Activated gamma-delta T cell treated with anti-CD3 and anti-CD28 coated beads, Interleukin-2, amount 50 U/mL, for 16 hours (primary cell): ENCODE data around the gene YAE1.

Source experiments
- DNase-seq: peaks from one replicate; pipeline ENCODE4 v3.0.0-alpha.2; 2020; ENCODE audit warnings: low read depth

Gene YAE1

DNA sequence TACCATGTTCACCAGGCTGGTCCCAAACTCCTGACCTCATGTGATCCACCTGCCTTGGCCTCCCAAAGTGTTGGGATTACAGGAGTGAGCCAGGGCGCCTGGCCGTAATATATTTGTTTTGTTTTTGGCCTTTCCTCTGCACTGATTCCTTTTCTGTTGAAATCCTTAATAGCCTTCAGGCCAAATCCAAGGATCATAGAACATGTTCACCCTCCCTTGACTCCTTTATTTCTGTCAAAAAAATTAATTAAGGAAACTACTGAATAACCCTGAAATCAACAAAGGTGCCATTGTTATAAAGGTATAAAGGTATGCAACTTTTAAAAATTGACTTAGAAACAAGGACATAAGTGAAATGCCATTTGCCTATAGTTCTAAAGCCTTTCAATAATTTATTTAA lies 41.7 kb downstream of the YAE1 start:
- DNase-seq, result no peak

DNA sequence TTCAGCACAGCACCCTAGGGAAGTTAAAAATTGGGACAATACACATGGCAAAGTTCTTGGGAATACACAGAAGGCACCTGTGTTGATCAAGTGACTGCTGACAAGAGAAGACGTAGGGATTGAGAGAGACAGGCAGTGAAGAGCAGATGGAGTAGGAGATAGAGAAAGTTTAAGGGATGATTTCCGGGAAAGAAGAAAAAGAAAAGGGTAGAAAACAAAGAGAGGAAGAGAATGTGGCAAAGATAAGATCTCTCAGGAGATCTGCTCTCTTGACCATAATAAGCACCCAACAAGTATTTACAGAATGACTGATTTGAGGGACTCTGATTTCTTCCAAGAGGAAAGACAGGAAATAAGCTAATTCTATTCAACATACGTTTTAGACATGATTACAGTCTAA lies 42.1 kb downstream of the YAE1 start:
- no peak for DNase-seq

DNA sequence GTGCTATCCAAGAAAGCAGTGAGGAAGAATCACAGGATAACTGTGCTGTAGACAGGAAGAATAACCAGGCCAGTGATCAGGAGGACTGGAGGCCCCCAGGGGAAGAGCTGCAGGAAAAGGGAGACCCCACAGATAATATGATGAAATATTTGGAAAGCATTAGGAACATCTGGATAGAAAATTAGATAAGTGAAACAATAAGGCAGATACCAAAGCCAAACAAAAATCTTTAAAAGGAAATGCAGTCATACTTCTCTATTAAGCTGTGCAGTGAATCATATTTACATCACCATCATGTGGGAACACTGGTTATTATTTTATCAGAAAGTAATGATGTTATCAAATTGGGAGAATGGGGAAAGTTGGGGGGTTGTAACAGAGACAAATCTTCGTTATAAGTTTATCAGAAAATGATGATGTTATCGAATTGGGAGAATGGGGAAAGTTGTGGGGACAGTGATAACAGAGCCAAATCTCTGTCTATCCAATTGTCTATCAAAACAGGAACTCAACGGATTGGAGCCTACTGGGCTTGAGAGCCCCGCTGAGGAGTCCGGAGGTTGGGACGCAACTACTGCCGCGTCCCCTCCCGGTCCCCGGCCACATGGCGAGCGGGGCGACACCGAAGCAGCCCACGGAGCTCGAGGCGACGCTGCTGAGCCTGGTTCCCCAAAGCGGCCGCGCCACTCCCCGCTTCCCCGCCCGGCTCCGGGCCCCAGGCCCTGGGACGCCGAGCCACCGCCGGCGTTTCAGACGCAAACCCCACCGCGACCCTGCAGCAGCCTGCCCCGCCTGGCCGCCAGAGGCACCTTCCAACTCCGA lies 43.1 kb downstream of the YAE1 start:
- no peak for DNase-seq

DNA sequence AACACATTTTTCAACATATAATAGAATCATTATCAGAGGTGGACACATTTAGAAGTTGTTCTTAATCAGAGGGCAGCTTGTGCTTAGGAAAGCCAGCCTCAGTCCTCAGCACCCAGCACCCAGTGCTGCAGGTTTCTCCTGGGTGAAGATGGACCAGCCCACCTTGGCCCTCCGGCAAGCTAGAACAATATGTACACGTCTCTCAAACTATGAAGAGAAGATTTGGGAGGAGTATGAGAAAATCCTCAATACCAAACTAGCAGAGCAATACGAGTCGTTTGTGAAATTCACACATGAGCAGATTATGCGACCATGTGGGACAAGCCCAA lies 43.7 kb downstream of the YAE1 start:
- DNase-seq, result no peak

DNA sequence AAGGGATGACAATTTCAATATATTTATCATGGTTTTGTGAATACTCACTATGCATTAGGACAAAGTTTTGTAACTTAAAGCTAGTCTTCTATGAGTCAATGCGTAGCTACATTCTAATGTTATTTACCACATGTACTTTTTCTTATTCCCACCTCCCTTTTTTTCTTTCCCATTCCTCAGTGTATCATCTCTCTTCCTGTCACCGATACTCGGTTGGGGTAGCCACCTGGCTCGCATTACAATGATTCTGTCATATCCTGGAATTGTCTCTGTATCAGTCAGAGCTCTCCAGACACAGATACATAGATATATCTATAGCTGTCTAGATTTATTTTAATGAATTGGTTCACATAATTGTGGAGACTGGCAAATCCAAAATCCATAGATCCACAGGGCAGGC lies 47.4 kb downstream of the YAE1 start:
- DNase-seq, result no peak

DNA sequence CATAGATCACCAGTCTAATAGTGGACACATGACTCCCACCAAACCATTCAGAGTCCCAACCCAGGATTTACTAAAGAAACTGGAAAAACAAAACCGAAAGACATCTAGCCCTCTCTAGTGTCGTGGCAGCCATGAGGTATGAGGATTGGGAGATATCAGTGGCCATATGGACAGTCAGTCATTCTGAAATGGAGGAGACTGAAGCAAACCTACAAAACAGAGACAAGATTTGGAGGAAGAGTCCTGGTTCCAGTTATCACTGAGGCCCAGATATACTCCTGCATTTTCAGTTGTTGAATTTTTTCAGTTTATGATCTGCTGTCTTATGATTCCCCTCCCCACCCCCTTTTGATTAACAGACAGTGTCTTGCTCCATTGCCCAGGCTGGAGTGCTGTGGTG lies 48.1 kb downstream of the YAE1 start:
- no peak for DNase-seq

DNA sequence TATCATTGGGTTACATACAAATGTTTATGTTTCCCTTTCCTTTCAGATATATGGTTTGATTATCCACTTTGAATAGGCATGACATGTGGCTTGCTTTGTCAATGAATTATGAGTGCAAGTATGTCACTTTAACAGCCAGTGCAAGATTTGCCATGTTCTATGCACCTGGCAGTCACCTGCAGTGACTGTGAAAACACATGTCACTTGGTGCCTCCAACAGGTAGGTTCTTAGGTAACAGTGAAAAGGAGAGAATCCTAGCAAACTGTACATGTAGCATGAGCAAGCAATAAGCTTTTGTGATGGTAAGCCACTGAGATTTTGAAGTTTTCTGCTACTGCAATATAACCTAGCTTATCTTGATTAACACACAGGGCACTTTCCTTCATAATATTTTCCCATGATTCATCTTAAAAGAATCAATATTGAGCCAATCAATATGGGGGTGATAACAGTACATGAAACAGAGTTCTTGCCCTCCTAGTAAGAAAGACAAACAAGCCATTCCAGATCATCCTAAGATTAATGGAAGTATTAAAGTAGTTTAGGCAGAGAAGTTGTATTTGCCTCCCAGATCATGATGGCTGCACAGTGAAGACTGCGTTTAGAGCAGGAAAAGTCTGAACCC lies 49.3 kb downstream of the YAE1 start:
- DNase-seq, result no peak

DNA sequence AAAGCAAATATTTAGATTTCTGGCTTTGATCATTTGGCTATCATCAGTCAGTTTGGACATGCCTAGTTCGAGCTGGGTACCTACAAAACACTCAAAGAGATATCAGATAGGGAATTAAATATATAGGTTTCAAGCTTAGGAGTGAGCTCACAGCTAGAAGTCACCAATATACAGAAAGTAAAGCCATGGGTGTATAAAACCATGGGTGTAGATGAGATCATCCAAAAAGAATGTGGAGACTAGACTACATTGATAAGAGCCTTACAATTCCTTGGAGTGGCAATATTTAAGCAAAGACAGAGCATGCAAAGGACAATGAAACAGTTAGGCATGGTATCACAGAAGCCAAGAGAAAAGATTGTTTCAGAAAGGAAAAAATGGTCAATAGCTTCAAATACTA lies 49.9 kb downstream of the YAE1 start:
- DNase-seq, result no peak

DNA sequence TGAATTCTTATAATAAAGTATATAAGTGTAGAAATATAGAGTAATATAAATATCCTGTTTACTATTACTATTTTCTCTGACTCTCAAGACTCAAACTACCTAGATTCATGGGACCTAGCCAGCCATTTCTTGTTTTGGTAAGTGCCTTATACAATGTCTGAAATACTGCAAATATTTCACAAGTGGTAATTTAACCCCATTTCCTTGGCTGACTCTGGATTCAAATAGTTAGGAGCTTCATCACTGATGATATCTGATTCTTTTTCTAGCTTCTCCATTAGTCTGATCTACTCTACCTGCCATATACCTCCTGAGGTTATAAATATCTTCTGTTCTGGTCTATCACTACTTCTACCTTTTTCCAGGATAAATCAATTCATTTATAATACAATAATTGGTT lies 50.8 kb downstream of the YAE1 start:
- DNase-seq, result no peak

DNA sequence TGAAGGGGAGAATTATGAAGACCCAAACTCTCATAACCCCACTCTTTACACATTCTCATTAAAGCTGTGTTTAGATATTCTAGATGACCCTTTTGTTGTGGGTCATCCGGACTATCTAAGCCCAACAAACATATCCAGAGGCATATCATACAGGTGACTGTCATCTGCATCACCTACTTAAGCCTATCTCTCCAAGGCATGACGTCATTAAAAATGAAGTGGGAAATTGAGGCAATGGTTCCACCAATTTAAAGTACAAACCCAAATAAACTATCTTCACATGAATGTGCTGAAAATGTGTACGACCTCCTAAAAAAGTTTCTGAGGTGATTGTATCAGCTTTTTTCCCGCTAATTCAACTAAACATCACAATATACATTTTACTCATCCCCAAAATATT lies 52.7 kb downstream of the YAE1 start:
- DNase-seq, result no peak

DNA sequence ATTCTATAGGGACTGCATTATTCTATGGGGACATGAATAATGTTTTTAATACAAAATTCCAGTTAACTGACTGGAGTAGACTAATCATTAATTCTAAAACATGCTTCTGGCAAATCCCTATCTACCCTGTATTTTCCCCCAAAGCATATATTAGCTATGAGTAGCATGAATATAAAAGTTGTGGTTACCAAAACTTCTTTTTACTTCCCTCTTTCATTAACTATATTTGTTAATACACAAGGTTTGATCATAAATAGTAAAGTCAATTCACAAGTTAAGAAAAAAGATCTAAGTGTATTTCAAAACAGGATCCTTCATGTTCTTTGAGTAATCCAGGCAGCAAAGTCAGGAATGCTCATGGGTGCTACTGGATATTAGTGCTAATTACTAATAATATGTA lies 54.3 kb downstream of the YAE1 start:
- DNase-seq, result no peak

DNA sequence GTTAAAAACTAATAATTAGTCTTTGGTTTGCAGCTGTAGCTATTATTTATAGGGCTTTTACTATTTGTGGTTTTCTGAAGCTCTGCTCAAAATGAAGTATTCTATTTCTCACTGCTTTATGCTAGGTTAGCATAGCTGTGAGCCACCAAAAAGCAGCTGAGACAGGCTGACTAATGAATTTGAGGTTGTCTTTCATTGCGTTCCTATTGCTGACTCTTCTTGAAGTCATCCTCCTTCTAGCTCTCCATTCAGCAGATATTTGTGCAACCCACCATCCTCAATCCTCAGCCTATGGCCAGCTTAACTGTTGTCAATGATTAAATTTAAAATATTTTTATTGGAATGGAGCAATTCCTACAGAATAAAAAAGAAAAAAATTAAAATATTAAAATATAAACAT lies 55.1 kb downstream of the YAE1 start:
- DNase-seq, result no peak

DNA sequence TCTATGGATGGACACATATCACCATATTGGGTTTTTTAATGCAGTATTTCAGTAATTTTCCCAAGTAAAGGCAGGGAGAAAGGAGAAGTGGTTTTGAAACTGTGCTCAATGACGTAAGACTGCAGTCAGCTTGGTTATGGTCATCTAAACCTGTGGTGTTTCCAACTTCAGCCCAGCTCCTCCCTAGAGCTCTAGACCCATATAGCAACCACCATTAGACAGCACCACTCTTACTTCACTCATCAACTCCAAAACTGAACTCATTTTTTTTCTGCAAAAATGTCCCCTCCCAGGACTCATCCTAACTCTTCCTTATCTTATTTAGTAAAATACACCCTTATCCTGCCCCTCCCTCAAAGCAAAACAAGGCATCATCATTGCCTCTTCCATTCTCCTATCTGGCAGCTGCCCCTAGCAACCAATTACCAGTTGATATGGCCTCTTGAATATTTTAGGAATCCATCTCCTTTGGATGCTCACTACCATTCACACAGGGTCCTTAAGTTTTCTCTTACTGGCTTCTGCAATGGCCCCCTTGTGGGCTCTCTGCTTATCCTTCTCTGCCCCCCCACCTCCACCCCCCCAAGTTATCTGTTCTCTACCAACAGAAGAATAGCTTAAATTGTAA lies 55.7 kb downstream of the YAE1 start:
- no peak for DNase-seq
